Endodermal cell (in vitro differentiated cells): ENCODE data around the gene FRG2. TPM values are rescaled to one million over a fixed set of nuclear protein-coding genes. Genes with fewer than 3 reads are reported as not detected.
"Not testable (repeated sequence)": the region's sequence is repeated elsewhere in the genome, so short reads cannot be mapped to it uniquely, and the experiment has no call there.

Source experiments
- DNase-seq: peaks from one replicate; pipeline ENCODE4 v3.0.0-alpha.2; 2017
- H3K27ac ChIP-seq: 2 replicates; pipeline ENCODE4 v1.5.1; 2013; ENCODE audit warnings: mild to moderate bottlenecking, low read depth, low read length, moderate library complexity
- H3K27me3 ChIP-seq: 2 replicates; pipeline ENCODE4 v1.6.1; 2013; ENCODE audit warnings: mild to moderate bottlenecking, low read length, moderate library complexity; ENCODE audit not compliant: insufficient read depth, control insufficient read depth, poor library complexity, severe bottlenecking
- H3K36me3 ChIP-seq: 2 replicates; pipeline ENCODE4 v1.7.0; 2013; ENCODE audit warnings: mild to moderate bottlenecking, low read length, moderate library complexity; ENCODE audit not compliant: control insufficient read depth, insufficient read depth
- H3K4me1 ChIP-seq: one replicate; pipeline ENCODE4 v1.7.0; 2013; ENCODE audit warnings: low read length; ENCODE audit not compliant: control insufficient read depth, insufficient read depth
- H3K4me3 ChIP-seq: 2 replicates; pipeline ENCODE4 v1.5.1; 2013; ENCODE audit warnings: mild to moderate bottlenecking, low read length, moderate library complexity
- H3K9ac ChIP-seq: 2 replicates; pipeline ENCODE4 v1.6.1; 2013; ENCODE audit warnings: mild to moderate bottlenecking, low read length, moderate library complexity; ENCODE audit not compliant: poor library complexity, severe bottlenecking; ENCODE audit errors: extremely low read depth
- H3K9me3 ChIP-seq: 2 replicates; pipeline ENCODE4 v1.6.1; 2013; ENCODE audit warnings: mild to moderate bottlenecking, low read length, moderate library complexity; ENCODE audit not compliant: control insufficient read depth
- H3K27ac Mint-ChIP-seq: 2 replicates; pipeline ENCODE4 v1.8.0; 2020; ENCODE audit warnings: mixed read lengths
- H3K27me3 Mint-ChIP-seq: 2 replicates; pipeline ENCODE4 v1.8.0; 2021; ENCODE audit warnings: mild to moderate bottlenecking, mixed read lengths; ENCODE audit not compliant: insufficient read depth
- H3K36me3 Mint-ChIP-seq: 2 replicates; pipeline ENCODE4 v1.8.0; 2020; ENCODE audit warnings: low read depth, mixed read lengths
- H3K4me1 Mint-ChIP-seq: 2 replicates; pipeline ENCODE4 v1.8.0; 2020; ENCODE audit warnings: mixed read lengths
- H3K4me3 Mint-ChIP-seq: 2 replicates; pipeline ENCODE4 v1.8.0; 2020; ENCODE audit warnings: mild to moderate bottlenecking, moderate library complexity, mixed read lengths
- H3K9me3 Mint-ChIP-seq: 2 replicates; pipeline ENCODE4 v1.8.0; 2020; ENCODE audit warnings: mild to moderate bottlenecking, mixed read lengths
- WGBS, 2 experiments: methylation state at CpG; one replicate each; pipeline versions ENCODE4 v1.1.5 to v1.1.7; 2013; ENCODE audit warnings: missing lambda C conversion rate in 2 of 2, mixed read lengths in 1 of 2; ENCODE audit not compliant: insufficient coverage in 1 of 2, insufficient read length in 1 of 2; 5-methylcytosine and 5-hydroxymethylcytosine counted together
- total RNA-seq, 2 donors: library from RNA; stranded (reverse); fragmentation: NEBNext Ultra II Directional in 1 of 2; extraction: Animal tissue kit (Norgen Biotek cat#: 25700) in 1 of 2; gene quantifications; 2 replicates in 1 of 2; 3 replicates in 1 of 2; pipeline ENCODE4 v1.2.1, GENCODE V29; 2021
- TF ChIP-seq, protein P1 (sequence below): fragments of 200-600 bp; sonication (generic); conservative IDR thresholded peaks from 2 replicates; pipeline ENCODE4 v1.5.0; 2021; ENCODE audit warnings: antibody characterized with exemption, mild to moderate bottlenecking

The FRG2 gene
- total RNA-seq, 2 donors from 2014 or later, result not detected

DNA sequence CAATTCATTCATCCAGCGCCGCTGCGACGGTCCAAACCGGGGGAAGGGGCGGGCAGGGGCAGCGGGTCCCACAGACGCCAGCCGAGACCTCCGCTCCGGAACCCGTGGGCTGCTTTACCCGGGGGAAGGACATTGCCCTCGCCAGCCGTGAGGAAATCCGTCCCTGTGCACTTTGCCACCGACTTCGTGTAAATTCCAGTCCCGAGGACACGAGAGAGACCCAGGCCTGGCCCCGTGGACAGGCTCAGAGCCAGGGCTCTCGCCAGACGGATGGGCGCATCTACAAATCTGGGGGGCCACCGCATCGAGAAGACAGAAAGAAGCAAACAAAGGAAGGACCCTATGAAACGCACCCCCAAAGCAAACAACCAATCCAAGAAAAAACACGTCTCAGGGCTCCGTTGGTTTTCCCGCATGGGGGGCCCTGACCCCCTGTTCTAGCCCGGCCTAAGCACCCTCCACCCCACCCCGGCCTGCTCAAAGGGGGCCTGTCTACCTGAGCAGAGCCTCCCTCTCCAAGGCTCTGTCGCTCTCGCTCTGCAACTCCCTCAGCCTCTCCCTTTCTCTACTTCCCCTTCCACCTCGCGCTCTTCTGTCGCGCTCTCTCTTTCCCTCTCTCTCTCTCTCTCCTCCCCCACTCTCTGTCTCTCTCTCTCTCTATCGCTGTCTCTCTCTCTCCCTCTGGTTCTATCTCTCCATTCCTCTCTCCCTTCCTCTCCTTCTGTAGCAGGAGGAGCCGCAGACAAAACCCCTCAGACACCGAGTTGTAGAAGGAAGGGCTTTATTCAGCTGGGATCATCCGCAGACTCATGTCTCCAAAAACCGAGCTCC lies 11.3 kb downstream of the FRG2 start:
- H3K27me3 Mint-ChIP-seq, result peaks cover 2% of the 10 kb centered on the region
- Histone ChIP-seq H3K27ac (no peak overlapping the region), H3K9me3 (peaks cover 8% of the 10 kb centered on the region), H3K36me3 (no peaks in the 10 kb centered on the region), H3K9ac (no peak overlapping the region), H3K4me1 (no peaks in the 10 kb centered on the region), H3K4me3 (no peak overlapping the region), H3K27me3 (no peaks in the 10 kb centered on the region)
- H3K4me3 Mint-ChIP-seq, result no peak overlapping the region
- H3K27ac Mint-ChIP-seq, result no peak overlapping the region
- peak; percentile 56 for DNase-seq
- H3K9me3 Mint-ChIP-seq, result peaks cover 85% of the 10 kb centered on the region
- H3K36me3 Mint-ChIP-seq, result peaks cover 11% of the 10 kb centered on the region
- WGBS, 2 experiments, result 79 to 84% methylated on average over 32 to 43 of the region's 43 CpGs
- H3K4me1 Mint-ChIP-seq, result no peaks in the 10 kb centered on the region
- TF ChIP-seq, protein P1, sequence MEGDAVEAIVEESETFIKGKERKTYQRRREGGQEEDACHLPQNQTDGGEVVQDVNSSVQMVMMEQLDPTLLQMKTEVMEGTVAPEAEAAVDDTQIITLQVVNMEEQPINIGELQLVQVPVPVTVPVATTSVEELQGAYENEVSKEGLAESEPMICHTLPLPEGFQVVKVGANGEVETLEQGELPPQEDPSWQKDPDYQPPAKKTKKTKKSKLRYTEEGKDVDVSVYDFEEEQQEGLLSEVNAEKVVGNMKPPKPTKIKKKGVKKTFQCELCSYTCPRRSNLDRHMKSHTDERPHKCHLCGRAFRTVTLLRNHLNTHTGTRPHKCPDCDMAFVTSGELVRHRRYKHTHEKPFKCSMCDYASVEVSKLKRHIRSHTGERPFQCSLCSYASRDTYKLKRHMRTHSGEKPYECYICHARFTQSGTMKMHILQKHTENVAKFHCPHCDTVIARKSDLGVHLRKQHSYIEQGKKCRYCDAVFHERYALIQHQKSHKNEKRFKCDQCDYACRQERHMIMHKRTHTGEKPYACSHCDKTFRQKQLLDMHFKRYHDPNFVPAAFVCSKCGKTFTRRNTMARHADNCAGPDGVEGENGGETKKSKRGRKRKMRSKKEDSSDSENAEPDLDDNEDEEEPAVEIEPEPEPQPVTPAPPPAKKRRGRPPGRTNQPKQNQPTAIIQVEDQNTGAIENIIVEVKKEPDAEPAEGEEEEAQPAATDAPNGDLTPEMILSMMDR, result no peak

- H3K9me3 ChIP-seq, result peaks cover 8% of the 10 kb centered on the region
- 71 to 84% methylated on average over 19 to 76 of the region's 76 CpGs for WGBS, 2 experiments
- no peak overlapping the region for H3K9ac ChIP-seq
- no peaks in the 10 kb centered on the region for H3K27me3 ChIP-seq
- Mint-ChIP-seq H3K27ac (no peak overlapping the region), H3K9me3 (peaks cover 82% of the 10 kb centered on the region), H3K4me3 (no peak overlapping the region), H3K4me1 (no peaks in the 10 kb centered on the region), H3K36me3 (peaks cover 11% of the 10 kb centered on the region), H3K27me3 (peaks cover 2% of the 10 kb centered on the region)
- TF ChIP-seq, protein P1, result no peak
- DNase-seq, result peak; percentile 77
- H3K4me3 ChIP-seq, result no peak overlapping the region
- H3K36me3 ChIP-seq, result no peaks in the 10 kb centered on the region
- no peak overlapping the region for H3K27ac ChIP-seq
- no peaks in the 10 kb centered on the region for H3K4me1 ChIP-seq
These were observed 12.1 kb downstream of the FRG2 start for GRCh38 chr4:190014771-190015537.

GRCh38 chr4:189989941-189990340 lies 37.1 kb downstream of the FRG2 start:
- not testable (repeated sequence) for DNase-seq, H3K27me3 ChIP-seq, H3K4me1 ChIP-seq, H3K36me3 ChIP-seq, H3K4me3 ChIP-seq, H3K27ac Mint-ChIP-seq, H3K36me3 Mint-ChIP-seq, H3K9ac ChIP-seq, H3K27ac ChIP-seq, H3K4me3 Mint-ChIP-seq, H3K9me3 ChIP-seq, H3K4me1 Mint-ChIP-seq, H3K27me3 Mint-ChIP-seq
- 60 to 85% methylated on average over 1 of the region's 3 CpGs for WGBS, 2 experiments
- H3K9me3 Mint-ChIP-seq, result peaks cover 91% of the 10 kb centered on the region
